Trophoblast cell (in vitro differentiated cells and primary cell): Measurements from ENCODE around the gene TMEM14C.

ENCODE experiments used
- DNase-seq, 2 donors: peaks; one replicate each; pipeline ENCODE4 v3.0.0-alpha.2; 2016
- H2AFZ ChIP-seq: 2 replicates; pipeline ENCODE4 v1.6.1; 2013; ENCODE audit warnings: low read length, moderate library complexity, mild to moderate bottlenecking; ENCODE audit not compliant: insufficient read depth, poor library complexity
- H2AK5ac ChIP-seq: 2 replicates; pipeline ENCODE4 v1.6.1; 2013; ENCODE audit warnings: mild to moderate bottlenecking, low read length
- H2BK120ac ChIP-seq: 2 replicates; pipeline ENCODE4 v1.6.1; 2013; ENCODE audit warnings: low read length, mild to moderate bottlenecking, moderate library complexity; ENCODE audit not compliant: insufficient read depth, poor library complexity
- H2BK12ac ChIP-seq: 2 replicates; pipeline ENCODE4 v1.6.1; 2013; ENCODE audit warnings: mild to moderate bottlenecking, low read length, moderate library complexity
- H2BK5ac ChIP-seq: 2 replicates; pipeline ENCODE4 v1.6.1; 2013; ENCODE audit warnings: low read length, low read depth, moderate library complexity, mild to moderate bottlenecking; ENCODE audit not compliant: poor library complexity
- H3K14ac ChIP-seq: 2 replicates; pipeline ENCODE4 v1.6.1; 2013; ENCODE audit warnings: mild to moderate bottlenecking, low read length
- H3K18ac ChIP-seq: 2 replicates; pipeline ENCODE4 v1.6.1; 2013; ENCODE audit warnings: mild to moderate bottlenecking, low read length
- H3K23ac ChIP-seq: 2 replicates; pipeline ENCODE4 v1.6.1; 2013; ENCODE audit warnings: low read length
- H3K27ac ChIP-seq: 2 replicates; pipeline ENCODE4 v1.5.1; 2013; ENCODE audit warnings: low read depth, mild to moderate bottlenecking, inconsistent platforms, low read length, moderate library complexity
- H3K27me3 ChIP-seq: 2 replicates; pipeline ENCODE4 v1.6.1; 2013; ENCODE audit warnings: inconsistent platforms, mild to moderate bottlenecking, low read length, moderate library complexity; ENCODE audit not compliant: insufficient read depth
- H3K36me3 ChIP-seq, 2 experiments: 1 replicate in 1 of 2; 2 replicates in 1 of 2; pipeline ENCODE4 v1.6.1; 2013; ENCODE audit warnings: low read length in 2 of 2, mild to moderate bottlenecking in 2 of 2, moderate library complexity in 1 of 2; ENCODE audit not compliant: insufficient read depth in 2 of 2, control insufficient read depth in 1 of 2
- H3K4ac ChIP-seq: 2 replicates; pipeline ENCODE4 v1.6.1; 2013; ENCODE audit warnings: low read depth, mild to moderate bottlenecking, low read length, moderate library complexity
- H3K4me1 ChIP-seq, 2 experiments: 1 replicate in 1 of 2; 2 replicates in 1 of 2; pipeline ENCODE4 v1.6.1; 2013; ENCODE audit warnings: low read length in 2 of 2, mild to moderate bottlenecking in 2 of 2, moderate library complexity in 1 of 2; ENCODE audit not compliant: insufficient read depth in 2 of 2, control insufficient read depth in 1 of 2
- H3K4me2 ChIP-seq: 2 replicates; pipeline ENCODE4 v1.6.1; 2013; ENCODE audit warnings: inconsistent platforms, mild to moderate bottlenecking, low read length, moderate library complexity
- H3K4me3 ChIP-seq: 2 replicates; pipeline ENCODE4 v1.5.1; 2013; ENCODE audit warnings: mild to moderate bottlenecking, low read depth, low read length, inconsistent platforms
- H3K79me1 ChIP-seq: one replicate; pipeline ENCODE4 v1.6.1; 2013; ENCODE audit warnings: low read length
- H3K79me2 ChIP-seq: 2 replicates; pipeline ENCODE4 v1.6.1; 2013; ENCODE audit warnings: low read length, mild to moderate bottlenecking; ENCODE audit not compliant: control insufficient read depth, insufficient read depth, poor library complexity
- H3K9ac ChIP-seq: 2 replicates; pipeline ENCODE4 v1.6.1; 2013; ENCODE audit warnings: mild to moderate bottlenecking, low read length
- H3K9me3 ChIP-seq: 2 replicates; pipeline ENCODE4 v1.6.1; 2013; ENCODE audit warnings: low read depth, mild to moderate bottlenecking, control low read depth, inconsistent platforms, low read length; ENCODE audit not compliant: insufficient read depth
- H4K12ac ChIP-seq: 2 replicates; pipeline ENCODE4 v1.6.1; 2013; ENCODE audit warnings: low read depth, mild to moderate bottlenecking, low read length, moderate library complexity
- H4K8ac ChIP-seq: 2 replicates; pipeline ENCODE4 v1.6.1; 2013; ENCODE audit warnings: low read depth, mild to moderate bottlenecking, low read length, moderate library complexity
- H4K91ac ChIP-seq: one replicate; pipeline ENCODE4 v1.6.1; 2013; ENCODE audit warnings: low read depth, mild to moderate bottlenecking, low read length, moderate library complexity
- WGBS: extraction: QIAGEN DNeasy Blood & Tissue Kit; methylation state at CpG from one replicate; pipeline ENCODE4 v1.1.7; 2013; ENCODE audit warnings: missing lambda C conversion rate; ENCODE audit not compliant: insufficient read length, insufficient coverage; ENCODE audit errors: extremely low coverage; 5-methylcytosine and 5-hydroxymethylcytosine counted together

The TMEM14C gene

DNA sequence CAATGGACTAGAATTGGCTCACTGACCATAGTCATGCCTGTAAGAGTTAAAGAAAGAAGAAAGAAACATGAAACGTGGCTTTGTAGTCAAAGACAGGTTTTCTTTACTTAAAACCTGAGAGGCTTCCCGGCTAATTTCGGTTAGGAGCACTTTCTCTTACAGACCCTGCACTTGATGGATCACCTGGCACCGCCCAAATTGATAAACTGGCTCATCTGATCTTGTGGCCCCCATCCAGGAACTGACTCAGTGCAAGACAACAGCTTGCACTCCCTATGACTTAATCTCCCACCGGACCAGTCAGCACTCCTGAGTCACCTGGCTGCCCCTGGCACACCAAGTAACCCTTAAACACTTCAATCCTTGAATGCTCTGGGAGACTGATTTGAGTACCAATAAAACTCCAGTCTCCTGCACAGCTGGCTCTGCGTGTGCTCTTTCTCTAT lies 37.0 kb downstream of the TMEM14C start:
- H3K27me3 ChIP-seq: no peaks in the 10 kb centered on the region
- peaks cover 0 to 2% of the 10 kb centered on the region in 2 experiments for H3K4me1 ChIP-seq
- WGBS: no CpG with 5 or more reads among the region's 6 CpGs
- no peak overlapping the region for H2BK12ac ChIP-seq
- H2BK120ac ChIP-seq: no peak overlapping the region
- H3K23ac ChIP-seq: no peak overlapping the region
- no peak overlapping the region for H3K14ac ChIP-seq
- H4K8ac ChIP-seq: no peak overlapping the region
- H3K4me3 ChIP-seq: no peak overlapping the region
- H2BK5ac ChIP-seq: no peak overlapping the region
- H3K79me1 ChIP-seq: no peaks in the 10 kb centered on the region
- H4K91ac ChIP-seq: no peak overlapping the region
- peaks cover 12 to 17% of the 10 kb centered on the region in 2 experiments for H3K36me3 ChIP-seq
- H3K9me3 ChIP-seq: peaks cover 2% of the 10 kb centered on the region
- peak overlapping the region; percentile 33 for H3K9ac ChIP-seq
- H2AK5ac ChIP-seq: no peak overlapping the region
- DNase-seq: no peak
- H3K4ac ChIP-seq: no peak overlapping the region
- no peak overlapping the region for H3K27ac ChIP-seq
- H2AFZ ChIP-seq: no peak overlapping the region
- H4K12ac ChIP-seq: no peak overlapping the region
- H3K79me2 ChIP-seq: no peaks in the 10 kb centered on the region
- no peak overlapping the region for H3K4me2 ChIP-seq
- no peak overlapping the region for H3K18ac ChIP-seq

DNA sequence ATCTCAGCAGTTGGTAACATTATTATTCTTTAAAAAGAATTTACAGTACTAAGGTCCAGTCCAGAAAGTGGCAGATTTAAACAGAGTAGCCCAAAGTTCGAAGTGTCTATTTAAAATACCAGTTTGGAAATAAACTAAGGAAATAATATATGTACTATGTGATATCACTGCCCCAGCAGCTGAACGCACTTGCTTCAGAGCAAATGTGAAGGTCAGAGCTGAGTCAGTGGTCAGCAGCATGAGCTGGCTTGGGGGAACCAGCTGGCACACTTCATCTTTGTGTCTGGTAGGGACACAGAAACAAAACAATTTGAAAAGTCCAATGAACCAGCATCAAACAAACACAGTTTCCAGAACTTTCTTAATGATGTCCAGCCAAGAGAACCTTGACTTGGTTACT lies 40.1 kb downstream of the TMEM14C start:
- no peak overlapping the region for H3K23ac ChIP-seq
- H3K4me2 ChIP-seq: no peak overlapping the region
- H3K27me3 ChIP-seq: no peaks in the 10 kb centered on the region
- no peak overlapping the region for H4K91ac ChIP-seq
- H3K36me3 ChIP-seq: peaks cover 8 to 10% of the 10 kb centered on the region in 2 experiments
- H3K4me3 ChIP-seq: no peak overlapping the region
- H3K79me2 ChIP-seq: no peaks in the 10 kb centered on the region
- WGBS: no CpG with 5 or more reads among the region's 2 CpGs
- no peak overlapping the region for H2BK5ac ChIP-seq
- no peak overlapping the region for H3K27ac ChIP-seq
- DNase-seq: no peak
- H2AK5ac ChIP-seq: no peak overlapping the region
- no peak overlapping the region for H3K14ac ChIP-seq
- no peak overlapping the region for H2BK120ac ChIP-seq
- no peak overlapping the region for H4K12ac ChIP-seq
- no peak overlapping the region for H3K18ac ChIP-seq
- peaks cover 0 to 2% of the 10 kb centered on the region in 2 experiments for H3K4me1 ChIP-seq
- no peak overlapping the region for H3K4ac ChIP-seq
- no peaks in the 10 kb centered on the region for H3K79me1 ChIP-seq
- no peak overlapping the region for H2BK12ac ChIP-seq
- no peak overlapping the region for H2AFZ ChIP-seq
- no peak overlapping the region for H4K8ac ChIP-seq
- H3K9ac ChIP-seq: no peak overlapping the region
- H3K9me3 ChIP-seq: peaks cover 2% of the 10 kb centered on the region

DNA sequence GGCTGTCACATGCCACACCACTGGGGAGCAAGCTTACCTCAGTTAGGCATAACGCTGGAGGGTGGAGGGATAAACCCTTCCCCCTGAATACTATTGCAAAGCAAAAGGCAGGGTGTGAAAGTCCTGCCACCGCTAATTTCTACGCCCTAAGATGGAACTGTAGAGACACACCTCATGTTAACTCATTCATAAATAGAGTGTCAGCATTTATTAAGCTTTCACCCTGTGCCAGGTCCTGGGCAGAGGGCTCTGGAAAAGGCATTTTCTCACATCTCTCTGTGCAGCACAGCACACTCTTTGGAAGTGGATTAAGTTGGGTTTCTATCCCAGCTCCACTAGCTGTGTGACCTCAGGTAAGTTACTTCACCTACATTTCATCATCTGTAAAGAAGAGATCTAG lies 46.5 kb downstream of the TMEM14C start:
- Histone ChIP-seq H2BK120ac (no peak overlapping the region), H3K23ac (no peak overlapping the region), H3K4me3 (no peak overlapping the region), H3K9ac (no peak overlapping the region), H3K9me3 (no peaks in the 10 kb centered on the region), H3K4ac (no peak overlapping the region), H2AK5ac (no peak overlapping the region), H3K4me1 (no peaks in the 10 kb centered on the region), H2AFZ (no peak overlapping the region), H3K36me3 (peaks cover 0 to 6% of the 10 kb centered on the region in 2 experiments), H2BK5ac (no peak overlapping the region), H3K79me2 (no peaks in the 10 kb centered on the region), H4K12ac (no peak overlapping the region), H3K14ac (no peak overlapping the region), H3K27me3 (no peaks in the 10 kb centered on the region), H3K79me1 (no peaks in the 10 kb centered on the region), H3K4me2 (no peak overlapping the region), H3K27ac (no peak overlapping the region), H4K91ac (no peak overlapping the region), H3K18ac (no peak overlapping the region), H2BK12ac (no peak overlapping the region), H4K8ac (no peak overlapping the region)
- no peak for DNase-seq
- no CpG with 5 or more reads among the region's 3 CpGs for WGBS

DNA sequence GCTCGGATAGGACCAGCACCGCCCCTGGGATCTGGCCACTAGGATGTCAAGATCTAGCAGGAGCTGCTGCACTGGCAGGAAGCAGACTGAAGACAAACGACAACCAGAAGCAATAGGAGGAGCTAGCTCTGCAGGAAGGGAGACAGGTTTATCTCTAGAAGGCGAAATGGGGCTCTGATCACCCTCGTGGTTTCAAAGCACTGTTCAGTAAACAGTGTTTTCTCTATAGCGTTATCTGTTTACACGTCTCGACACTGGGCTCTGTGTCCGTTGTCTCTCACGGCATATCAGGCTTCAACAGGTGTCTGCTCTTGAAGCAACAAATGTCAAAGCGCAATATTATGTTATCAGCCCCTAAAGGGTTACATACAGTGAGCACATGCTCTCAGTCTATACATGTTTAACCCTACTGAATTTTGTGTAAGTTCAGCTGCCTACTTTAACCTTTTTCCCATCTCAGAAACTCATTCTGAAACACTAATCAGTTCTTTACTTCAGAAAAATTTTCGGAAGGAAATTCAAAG lies 48.6 kb downstream of the TMEM14C start:
- H3K23ac ChIP-seq: no peak overlapping the region
- H3K4ac ChIP-seq: no peak overlapping the region
- H4K91ac ChIP-seq: no peak overlapping the region
- H2AK5ac ChIP-seq: no peak overlapping the region
- H3K79me1 ChIP-seq: no peaks in the 10 kb centered on the region
- H3K14ac ChIP-seq: no peak overlapping the region
- no peaks in the 10 kb centered on the region for H3K79me2 ChIP-seq
- H2BK5ac ChIP-seq: no peak overlapping the region
- no peak for DNase-seq
- no peak overlapping the region for H3K4me3 ChIP-seq
- no peak overlapping the region for H2AFZ ChIP-seq
- H2BK12ac ChIP-seq: no peak overlapping the region
- H3K36me3 ChIP-seq: peaks cover 1 to 6% of the 10 kb centered on the region in 2 experiments
- no peak overlapping the region for H2BK120ac ChIP-seq
- no peak overlapping the region for H4K8ac ChIP-seq
- no peaks in the 10 kb centered on the region for H3K4me1 ChIP-seq
- no peak overlapping the region for H3K27ac ChIP-seq
- no peak overlapping the region for H3K9ac ChIP-seq
- H3K9me3 ChIP-seq: no peaks in the 10 kb centered on the region
- H3K27me3 ChIP-seq: no peaks in the 10 kb centered on the region
- no CpG with 5 or more reads among the region's 12 CpGs for WGBS
- no peak overlapping the region for H4K12ac ChIP-seq
- H3K18ac ChIP-seq: no peak overlapping the region
- H3K4me2 ChIP-seq: no peak overlapping the region
